ENCODE measurements around the gene SEMA4D. TPM values are rescaled to one million over a fixed set of nuclear protein-coding genes. Genes with fewer than 3 reads are reported as not detected.

SEMA4D gene
- total and polyA plus RNA-seq, 9 of the 15 experiments (the other 6 are each of a cell fraction or from before 2014, with no cell fraction given), result 0.38 to 5.1 (median 1.8) TPM

DNA sequence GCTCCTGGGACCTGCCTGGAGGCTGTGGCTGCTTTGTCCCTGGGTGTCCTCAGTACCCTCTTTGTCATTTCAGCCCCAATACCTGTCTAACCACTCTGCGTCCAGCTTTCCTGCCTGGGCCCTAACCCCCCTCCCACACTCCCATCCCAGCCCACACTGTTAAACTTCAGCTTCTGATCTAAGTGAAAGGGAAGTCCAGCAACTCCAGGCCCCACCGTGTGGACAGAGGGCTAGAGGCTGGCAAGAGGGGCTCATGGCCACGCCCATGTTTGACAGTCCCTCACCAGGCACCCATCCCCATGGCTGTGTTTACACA lies 56.3 kb downstream of the SEMA4D start:
- ChIA-PET CTCF (ENCODE audit: low intra/inter-chr PET ratio) (no interaction called here), POLR2A (interaction anchor here (1.4 kb wide), 1 partner anchor 10 kb away, joined by 3 read pairs; no protein-coding TSS in a partner anchor)
- no peaks in the 10 kb centered on the region for H4K20me1 ChIP-seq (replicated peaks; ENCODE audit: control insufficient read depth, insufficient read depth, low read length)
- no peaks in the 10 kb centered on the region for H3K9me1 ChIP-seq (ENCODE audit: control insufficient read depth, insufficient read depth, low read length)
- H3K27ac ChIP-seq (ENCODE audit: extremely low read depth, low read depth, low read length), result no peak overlapping the region
- no peaks in the 10 kb centered on the region for H3K9me3 ChIP-seq (replicated peaks; ENCODE audit: control insufficient read depth, insufficient read depth, low read depth, low read length)
- DNase-seq (ENCODE audit: extremely low read depth in 1 of 4, low spot score in 3 of 4) (no peak), FAIRE-seq (no peak), ATAC-seq (no peak)
- H3K79me2 ChIP-seq (ENCODE audit: control insufficient read depth, insufficient read depth, low read length), result no peaks in the 10 kb centered on the region
- TF ChIP-seq ZNF212 (CRISPR knock-in tag; IDR thresholded peaks at IDR 0.05) (no peak), TGIF2 (CRISPR knock-in tag; IDR thresholded peaks at IDR 0.05) (no peak), SIN3B (IDR thresholded peaks at IDR 0.05; ENCODE audit: low read depth) (no peak), HDAC8 (tag; IDR thresholded peaks at IDR 0.05) (no peak), ZC3H11A (IDR thresholded peaks at IDR 0.05; ENCODE audit: low read depth, low read length) (no peak), ZNF586 (CRISPR knock-in tag; conservative IDR thresholded peaks at IDR 0.05) (no peak), ZBTB7A (IDR thresholded peaks at IDR 0.05; ENCODE audit: borderline replicate concordance, control insufficient read depth, low read depth, low read length) (no peak), JUN (IDR thresholded peaks at IDR 0.05; ENCODE audit: borderline replicate concordance, low read depth, low read length) (no peak), JUN (CRISPR knock-in tag; IDR thresholded peaks at IDR 0.05; ENCODE audit: borderline replicate concordance) (no peak), ZNF785 (CRISPR knock-in tag; IDR thresholded peaks at IDR 0.05) (no peak), RBM17 (IDR thresholded peaks at IDR 0.05; ENCODE audit: borderline replicate concordance, low read depth, low read length) (no peak), SP1 (CRISPR knock-in tag; IDR thresholded peaks at IDR 0.05) (no peak), PCBP2 (IDR thresholded peaks at IDR 0.05; ENCODE audit: low read depth, low read length, poor library complexity, severe bottlenecking) (no peak), HNRNPK (IDR thresholded peaks at IDR 0.05; ENCODE audit: low read depth, low read length, poor library complexity, severe bottlenecking) (no peak), ZNF277 (CRISPR knock-in tag; IDR thresholded peaks at IDR 0.05; ENCODE audit: borderline replicate concordance) (no peak), ETV5 (CRISPR knock-in tag; IDR thresholded peaks at IDR 0.05; ENCODE audit: low read depth) (no peak), CREB1 (IDR thresholded peaks at IDR 0.05) (no peak), CREB1 (CRISPR knock-in tag; IDR thresholded peaks at IDR 0.05) (no peak), ZNF699 (CRISPR knock-in tag; IDR thresholded peaks at IDR 0.05; ENCODE audit: insufficient replicate concordance) (no peak)
- TF ChIP-seq, protein P1, sequence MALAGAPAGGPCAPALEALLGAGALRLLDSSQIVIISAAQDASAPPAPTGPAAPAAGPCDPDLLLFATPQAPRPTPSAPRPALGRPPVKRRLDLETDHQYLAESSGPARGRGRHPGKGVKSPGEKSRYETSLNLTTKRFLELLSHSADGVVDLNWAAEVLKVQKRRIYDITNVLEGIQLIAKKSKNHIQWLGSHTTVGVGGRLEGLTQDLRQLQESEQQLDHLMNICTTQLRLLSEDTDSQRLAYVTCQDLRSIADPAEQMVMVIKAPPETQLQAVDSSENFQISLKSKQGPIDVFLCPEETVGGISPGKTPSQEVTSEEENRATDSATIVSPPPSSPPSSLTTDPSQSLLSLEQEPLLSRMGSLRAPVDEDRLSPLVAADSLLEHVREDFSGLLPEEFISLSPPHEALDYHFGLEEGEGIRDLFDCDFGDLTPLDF (CRISPR knock-in tag; IDR thresholded peaks at IDR 0.05), result no peak
- TF ChIP-seq, protein P2, sequence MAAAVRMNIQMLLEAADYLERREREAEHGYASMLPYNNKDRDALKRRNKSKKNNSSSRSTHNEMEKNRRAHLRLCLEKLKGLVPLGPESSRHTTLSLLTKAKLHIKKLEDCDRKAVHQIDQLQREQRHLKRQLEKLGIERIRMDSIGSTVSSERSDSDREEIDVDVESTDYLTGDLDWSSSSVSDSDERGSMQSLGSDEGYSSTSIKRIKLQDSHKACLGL (CRISPR knock-in tag; IDR thresholded peaks at IDR 0.05; ENCODE audit: borderline replicate concordance, poor library complexity, severe bottlenecking), result no peak
- 0% methylated on average over 3 of the region's 3 CpGs for WGBS (ENCODE audit: insufficient coverage, low coverage, missing lambda C conversion rate)
- H2AFZ ChIP-seq (ENCODE audit: low read depth, low read length), result no peak overlapping the region
- H3K4me2 ChIP-seq (ENCODE audit: insufficient read depth, low read length), result no peak overlapping the region
- H3K36me3 ChIP-seq (ENCODE audit: control insufficient read depth, insufficient read depth, low read length), result no peaks in the 10 kb centered on the region
- intact Hi-C loops (cut with micrococcal nuclease), result no loop called here
- in situ Hi-C loops (cut with MboI), result no loop called here
- no peaks in the 10 kb centered on the region for H3K4me1 ChIP-seq (replicated peaks in 1 of 2; ENCODE audit: control insufficient read depth in 2 of 2, insufficient read depth in 2 of 2, low read length in 2 of 2)
- no TSS peak for BruUV-seq (replicated peaks)
- no peak overlapping the region for H3K9ac ChIP-seq (ENCODE audit: insufficient read depth in 1 of 2, low read depth in 2 of 2, low read length in 2 of 2)
- H3K27me3 ChIP-seq (ENCODE audit: control insufficient read depth in 2 of 2, insufficient read depth in 2 of 2, low read length in 2 of 2), result peaks cover 4 to 77% of the 10 kb centered on the region in 2 experiments; a peak in 4 of 5 replicates
- no peak overlapping the region for H3K4me3 ChIP-seq

Measured in K562 (cell line).